SK-N-DZ (cell line): ENCODE results near the gene QRSL1. TPM values are rescaled to one million over a fixed set of nuclear protein-coding genes. Genes with fewer than 3 reads are reported as not detected.
A peak's percentile ranks its signal among the peaks of the same experiment; 100 is the strongest.
"Not testable (repeated sequence)": the region's sequence is repeated elsewhere in the genome, so short reads cannot be mapped to it uniquely, and the experiment has no call there.

Source experiments
- DNase-seq: peaks from one replicate; pipeline ENCODE4 v3.0.0-alpha.2; 2015; ENCODE audit warnings: low spot score
- polyA plus RNA-seq, 2 experiments: library from polyadenylated mRNA; depleted of rRNA; stranded (reverse); fragments of >200 nt; gene quantifications; 2 replicates each; pipeline ENCODE4 v1.2.3, GENCODE V29; 2014

Gene QRSL1
- polyA plus RNA-seq (2014; cell fraction: cytosol; rRNA removed), result 20.5 and 22.5 TPM in 2 replicates
- polyA plus RNA-seq (2014; cell fraction: nucleus; rRNA removed), result 9.6 and 11.4 TPM in 2 replicates

- peak; percentile 95 for DNase-seq
These were observed at the start of gene QRSL1, which contains the start of gene RTN4IP1 for GRCh38 chr6:106629103-106629858. Gene QRSL1, plus strand, starts transcription at chr6:106629578. Its CDS starts 104 bp downstream, at chr6:106629682. Gene RTN4IP1, minus strand, starts transcription at chr6:106629498. Its CDS starts 477 bp downstream, at chr6:106629021.

GRCh38 chr6:106581468-106581867 lies 47.9 kb upstream of the QRSL1 start:
- no peak for DNase-seq

- no peak for DNase-seq
These were observed 42.5 kb upstream of the QRSL1 start for GRCh38 chr6:106586815-106587415.

GRCh38 chr6:106588937-106589336 lies 40.4 kb upstream of the QRSL1 start:
- not testable (repeated sequence) for DNase-seq

- DNase-seq, result no peak
These were observed 38.1 kb upstream of the QRSL1 start for GRCh38 chr6:106591111-106591825.

GRCh38 chr6:106599440-106599839 lies 29.9 kb upstream of the QRSL1 start:
- no peak for DNase-seq

- DNase-seq, result no peak
These were observed 29.0 kb upstream of the QRSL1 start for GRCh38 chr6:106600329-106600728.

- peak; percentile 59 for DNase-seq
These were observed 21.2 kb upstream of the QRSL1 start for GRCh38 chr6:106608080-106608668.

GRCh38 chr6:106609699-106610098 lies 19.7 kb upstream of the QRSL1 start:
- peak; percentile 37 for DNase-seq

- DNase-seq, result no peak
These were observed 18.3 kb upstream of the QRSL1 start for GRCh38 chr6:106611030-106611429.

GRCh38 chr6:106612671-106613416 lies 16.5 kb upstream of the QRSL1 start:
- DNase-seq, result no peak

- no peak for DNase-seq
These were observed 15.8 kb upstream of the QRSL1 start for GRCh38 chr6:106613590-106613989.

GRCh38 chr6:106614166-106614565 lies 15.2 kb upstream of the QRSL1 start:
- no peak for DNase-seq

- DNase-seq, result no peak
These were observed 14.7 kb upstream of the QRSL1 start for GRCh38 chr6:106614592-106615257.

- no peak for DNase-seq
These were observed 12.1 kb upstream of the QRSL1 start for GRCh38 chr6:106617302-106617701.

GRCh38 chr6:106617857-106618256 lies 11.5 kb upstream of the QRSL1 start:
- DNase-seq, result no peak

GRCh38 chr6:106618324-106618723 lies 11.1 kb upstream of the QRSL1 start:
- DNase-seq, result no peak

- no peak for DNase-seq
These were observed 10.2 kb upstream of the QRSL1 start for GRCh38 chr6:106619223-106619622.

GRCh38 chr6:106620931-106621672 lies 8.3 kb upstream of the QRSL1 start:
- no peak for DNase-seq

GRCh38 chr6:106622412-106622811 lies 7.0 kb upstream of the QRSL1 start:
- DNase-seq, result no peak
